CD4-positive, alpha-beta T cell treated with Interleukin-12 subunit alpha and Interleukin-12 subunit beta, for 1 hour (primary cell): ENCODE measurements around the gene PNLIPRP2.

Experiments used
- DNase-seq: peaks from one replicate; pipeline ENCODE4 v3.0.0-alpha.2; 2020

The PNLIPRP2 gene

DNA sequence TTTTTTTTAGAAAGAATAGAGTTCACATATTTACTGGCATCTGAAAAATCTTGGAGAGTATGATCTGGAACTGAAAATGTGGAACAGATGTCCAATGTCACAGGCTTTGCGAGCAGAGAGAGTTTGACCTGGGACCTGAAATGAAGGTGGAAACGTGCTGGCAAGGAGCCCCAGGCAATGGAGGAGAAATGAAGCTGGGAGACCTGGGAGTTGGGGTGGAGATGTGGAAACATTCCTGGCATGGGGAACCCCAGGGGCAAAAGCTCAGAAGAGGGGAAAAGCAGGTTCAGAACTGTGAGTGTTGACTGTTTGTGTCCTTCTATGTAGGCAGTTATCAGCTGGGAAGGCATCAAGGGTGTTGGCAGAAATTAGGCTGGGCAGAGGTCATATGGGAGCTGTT, 7.3 kb upstream of the PNLIPRP2 start:
- no peak for DNase-seq

GRCh38 chr10:116614796-116615195, 6.0 kb upstream of the PNLIPRP2 start:
- DNase-seq = no peak

DNA sequence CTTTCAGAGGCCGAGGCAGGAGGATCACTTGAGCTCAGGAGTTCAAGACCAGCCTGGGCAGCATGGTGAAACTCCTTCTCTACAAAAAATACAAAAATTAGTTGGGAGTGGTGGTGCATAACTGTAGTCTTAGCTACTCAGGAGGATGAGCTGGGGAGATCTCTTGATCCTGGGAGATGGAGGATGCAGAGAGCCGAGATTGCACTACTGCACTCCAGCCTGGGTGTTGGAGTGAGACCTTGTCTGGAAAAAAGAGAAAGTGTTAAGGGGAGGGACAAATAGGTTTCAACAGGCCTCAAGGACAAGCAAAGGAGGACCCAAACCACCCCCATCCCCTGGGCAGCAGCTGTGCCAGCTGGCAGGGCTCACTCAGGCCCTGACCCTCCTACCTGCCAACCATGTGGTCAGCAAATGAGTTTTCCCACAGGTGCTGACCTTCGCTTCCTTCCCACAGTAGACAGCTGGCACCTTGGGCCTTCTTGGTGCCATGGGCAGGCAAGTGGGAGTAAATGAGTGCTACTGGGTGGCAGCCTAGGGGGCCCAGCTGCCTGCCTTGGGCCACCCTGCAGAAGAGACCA, 5.5 kb upstream of the PNLIPRP2 start:
- DNase-seq = no peak

- no peak for DNase-seq
Measured at GRCh38 chr10:116621476-116621875, 723 bp downstream of the PNLIPRP2 start.

DNA sequence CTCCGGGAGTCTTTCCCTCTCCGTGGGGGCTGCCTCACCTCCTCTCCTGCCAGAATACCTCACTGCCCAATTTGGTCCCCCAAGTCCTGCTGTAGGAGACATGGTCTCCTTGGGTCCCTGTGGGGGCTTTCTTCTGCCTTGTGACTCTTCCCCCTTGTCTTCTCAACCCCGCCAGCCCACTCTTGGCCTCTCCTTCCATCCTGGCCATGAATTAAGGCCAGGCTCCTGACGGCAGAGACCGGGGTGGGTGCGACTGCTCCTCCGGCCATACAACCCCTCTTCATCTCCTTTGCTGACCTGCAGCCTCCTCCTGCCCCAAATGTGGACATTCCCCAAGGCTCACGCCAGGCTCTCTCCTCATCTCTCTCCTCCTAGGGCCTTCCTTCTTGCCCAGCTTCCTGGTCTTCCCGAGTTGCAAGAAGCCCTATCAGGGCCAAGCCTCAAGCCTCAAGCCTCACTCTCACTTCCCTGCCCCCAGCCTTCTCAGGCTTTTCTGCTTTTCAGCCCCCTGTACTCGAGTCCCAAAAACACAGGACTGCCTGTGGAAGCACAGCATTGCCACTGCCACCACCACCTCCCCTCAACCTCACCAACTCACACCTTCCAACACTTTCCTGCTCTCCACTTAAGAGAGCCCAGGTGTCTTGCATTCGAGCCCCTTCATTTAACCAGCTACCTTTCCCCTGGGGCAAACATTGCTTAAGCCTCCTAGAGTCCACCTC, 1.3 kb downstream of the PNLIPRP2 start:
- no peak for DNase-seq

DNA sequence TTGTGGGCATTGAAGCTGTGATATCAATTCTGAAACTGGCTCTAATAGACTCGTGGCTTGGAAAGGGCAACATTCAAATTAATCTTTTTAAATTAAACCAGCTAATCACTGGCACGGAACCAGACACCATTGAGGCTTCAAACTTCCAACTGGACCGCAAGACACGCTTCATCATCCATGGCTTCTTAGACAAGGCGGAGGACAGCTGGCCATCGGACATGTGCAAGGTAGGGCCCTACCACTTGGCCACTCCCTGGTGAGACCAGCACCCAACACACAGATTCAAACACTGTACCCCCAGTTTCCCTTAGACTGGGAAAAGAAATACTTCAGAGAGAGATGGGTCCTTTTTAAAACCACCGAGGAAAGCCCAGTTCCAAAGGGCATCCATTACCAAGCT, 5.1 kb downstream of the PNLIPRP2 start:
- no peak for DNase-seq

GRCh38 chr10:116626815-116627214, 6.1 kb downstream of the PNLIPRP2 start:
- no peak for DNase-seq

DNA sequence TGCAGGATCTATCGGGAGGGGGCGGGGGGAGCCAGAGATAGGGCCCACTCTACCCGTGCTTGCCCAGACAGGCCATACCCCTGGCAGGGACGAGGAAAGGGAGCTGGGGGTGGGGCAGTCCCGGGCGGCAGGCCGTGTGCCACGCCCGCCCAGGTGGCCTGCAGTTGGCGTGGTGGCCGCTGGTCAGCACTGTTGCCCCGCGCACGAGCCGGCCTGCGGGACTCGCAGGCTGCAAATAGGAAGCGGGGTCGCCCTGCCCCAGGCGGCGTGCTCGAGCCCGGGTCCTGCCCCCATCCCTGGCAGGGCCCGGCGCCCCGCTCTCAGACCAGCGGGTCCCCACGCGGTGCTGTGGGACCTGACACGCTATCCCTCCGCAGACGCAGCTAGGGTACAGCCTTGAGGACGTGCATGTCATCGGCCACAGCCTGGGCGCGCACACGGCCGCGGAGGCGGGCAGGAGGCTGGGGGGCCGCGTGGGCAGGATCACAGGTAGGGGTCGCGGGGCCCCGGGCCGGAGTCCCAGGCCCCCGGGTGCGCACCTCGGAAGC, 6.7 kb downstream of the PNLIPRP2 start:
- no peak for DNase-seq

- DNase-seq = no peak
Measured at GRCh38 chr10:116629340-116629739, 8.6 kb downstream of the PNLIPRP2 start.

GRCh38 chr10:116630020-116630419, 9.3 kb downstream of the PNLIPRP2 start:
- DNase-seq = no peak

GRCh38 chr10:116631871-116632295, 11.1 kb downstream of the PNLIPRP2 start:
- no peak for DNase-seq

GRCh38 chr10:116632596-116633215, 12.0 kb downstream of the PNLIPRP2 start:
- DNase-seq = no peak

- no peak for DNase-seq
Measured at GRCh38 chr10:116633216-116633600, 12.5 kb downstream of the PNLIPRP2 start.

- no peak for DNase-seq
Measured at GRCh38 chr10:116634126-116634975, 13.6 kb downstream of the PNLIPRP2 start.

- no peak for DNase-seq
Measured at GRCh38 chr10:116636385-116636784, 15.6 kb downstream of the PNLIPRP2 start.

DNA sequence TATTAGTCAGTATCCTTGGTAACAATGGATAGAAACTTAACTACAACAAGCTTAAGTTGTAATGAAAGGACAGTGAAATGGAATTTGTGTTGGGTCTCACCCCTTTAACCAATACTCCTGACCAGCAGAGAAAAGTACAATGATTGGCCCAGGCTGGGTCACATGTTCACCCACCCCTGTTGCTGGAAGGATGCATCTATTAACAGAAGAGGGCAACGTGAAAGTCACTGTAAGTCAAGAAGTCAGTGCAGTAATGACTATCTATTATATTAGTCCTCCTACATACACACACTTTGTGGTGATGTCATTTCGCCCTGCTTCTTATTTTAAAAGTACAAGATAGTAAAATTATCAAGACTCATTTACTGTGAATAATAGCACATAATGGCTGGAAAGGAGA, 16.2 kb downstream of the PNLIPRP2 start:
- DNase-seq = no peak

- no peak for DNase-seq
Measured at GRCh38 chr10:116637830-116638229, 17.1 kb downstream of the PNLIPRP2 start.

DNA sequence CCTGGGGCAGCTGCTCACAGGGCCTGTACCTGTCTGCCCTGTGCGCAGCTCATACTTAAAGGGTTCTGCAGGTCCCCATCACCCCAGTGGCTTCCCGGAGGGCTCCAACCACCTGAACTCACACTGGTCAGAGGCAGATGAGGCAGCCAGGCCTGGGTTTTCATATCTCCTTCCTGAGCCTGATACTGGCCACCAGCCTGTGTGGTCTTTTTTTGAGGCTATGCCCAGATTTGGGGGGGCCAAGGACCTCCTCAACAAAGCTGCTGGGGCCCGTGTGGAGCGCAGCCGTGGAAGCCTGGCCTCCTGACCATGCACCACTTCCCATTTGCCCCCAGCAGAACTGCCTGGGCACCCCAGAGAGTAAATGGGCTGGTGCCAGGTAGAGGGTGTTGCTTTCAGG, 25.7 kb downstream of the PNLIPRP2 start:
- no peak for DNase-seq

DNA sequence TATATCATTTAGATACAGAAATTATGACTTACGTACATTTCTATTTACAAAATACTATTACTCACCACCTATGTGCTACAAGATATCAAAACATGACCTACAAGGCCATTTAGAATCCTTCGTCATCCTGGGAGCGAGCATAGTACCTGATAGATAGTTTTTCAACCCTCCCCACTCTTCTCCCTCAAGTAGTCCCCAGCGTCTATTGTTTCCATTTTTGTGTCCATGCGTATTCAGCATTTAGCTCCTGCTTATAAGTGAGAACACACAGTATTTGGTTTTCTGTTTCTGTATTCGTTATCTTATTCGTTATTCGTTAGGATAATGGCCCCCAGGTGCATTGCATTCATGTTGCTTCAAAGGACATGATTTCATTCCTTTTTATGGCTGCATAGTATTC, 28.1 kb downstream of the PNLIPRP2 start:
- DNase-seq = no peak

DNA sequence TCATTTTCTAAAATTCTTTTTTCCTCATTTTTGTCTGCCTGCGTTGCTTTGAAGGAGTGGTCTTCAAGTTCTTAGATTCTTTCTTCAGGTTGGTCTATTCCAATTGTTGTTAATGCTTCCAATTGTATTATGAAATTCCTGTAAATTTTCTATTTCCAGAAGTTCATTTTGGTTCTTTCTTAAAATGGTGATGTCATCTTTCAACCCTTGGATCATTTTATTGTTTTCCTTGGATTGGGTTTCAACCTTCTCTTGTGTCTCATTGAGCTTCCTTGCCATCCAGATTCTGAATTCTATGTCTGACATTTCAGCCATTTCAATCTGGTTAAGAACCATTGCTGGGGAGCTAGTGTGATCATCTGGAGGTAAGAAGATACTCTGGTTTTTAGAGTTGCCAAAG, 33.1 kb downstream of the PNLIPRP2 start:
- DNase-seq = no peak

GRCh38 chr10:116654816-116655215, 34.1 kb downstream of the PNLIPRP2 start:
- DNase-seq = no peak

GRCh38 chr10:116655568-116655967, 34.8 kb downstream of the PNLIPRP2 start:
- DNase-seq = no peak

GRCh38 chr10:116656044-116656443, 35.3 kb downstream of the PNLIPRP2 start:
- no peak for DNase-seq
